Fibroblast of mammary gland (primary cell): ENCODE results near the gene ABCA4.

Experiments
- DNase-seq: peaks from one replicate; pipeline ENCODE4 v3.0.0-alpha.2; 2010; ENCODE audit warnings: low read depth
- H3K4me3 ChIP-seq: 2 replicates; pipeline ENCODE4 v1.5.1; 2011; ENCODE audit warnings: low read depth, mild to moderate bottlenecking, low read length, moderate library complexity; ENCODE audit not compliant: control insufficient read depth
- TF ChIP-seq, protein P1 (sequence below): conservative IDR thresholded peaks from 2 replicates; pipeline ENCODE4 v1.5.1; 2011; ENCODE audit warnings: low read depth, low read length, inconsistent platforms; ENCODE audit not compliant: control insufficient read depth, insufficient read depth

Gene ABCA4

DNA sequence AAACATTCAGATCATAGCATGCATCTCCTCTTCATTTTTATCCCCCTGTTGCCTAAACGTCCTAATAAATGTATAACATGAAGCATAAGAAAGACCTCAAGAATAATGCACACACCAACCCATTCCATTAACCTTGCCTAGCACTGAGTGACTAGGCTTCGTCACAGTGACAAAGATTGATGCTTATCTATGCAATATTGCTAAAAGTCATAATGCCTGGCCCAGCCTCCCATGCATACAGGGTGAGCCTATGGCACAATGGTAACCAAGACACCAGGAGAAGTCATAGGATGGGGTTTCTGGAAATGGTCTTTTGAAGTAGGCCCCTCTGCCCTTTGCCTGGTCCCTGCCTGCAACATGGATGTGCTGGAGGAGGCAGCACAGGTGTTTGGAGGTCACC is 33.8 kb downstream of the ABCA4 start:
- TF ChIP-seq, protein P1, sequence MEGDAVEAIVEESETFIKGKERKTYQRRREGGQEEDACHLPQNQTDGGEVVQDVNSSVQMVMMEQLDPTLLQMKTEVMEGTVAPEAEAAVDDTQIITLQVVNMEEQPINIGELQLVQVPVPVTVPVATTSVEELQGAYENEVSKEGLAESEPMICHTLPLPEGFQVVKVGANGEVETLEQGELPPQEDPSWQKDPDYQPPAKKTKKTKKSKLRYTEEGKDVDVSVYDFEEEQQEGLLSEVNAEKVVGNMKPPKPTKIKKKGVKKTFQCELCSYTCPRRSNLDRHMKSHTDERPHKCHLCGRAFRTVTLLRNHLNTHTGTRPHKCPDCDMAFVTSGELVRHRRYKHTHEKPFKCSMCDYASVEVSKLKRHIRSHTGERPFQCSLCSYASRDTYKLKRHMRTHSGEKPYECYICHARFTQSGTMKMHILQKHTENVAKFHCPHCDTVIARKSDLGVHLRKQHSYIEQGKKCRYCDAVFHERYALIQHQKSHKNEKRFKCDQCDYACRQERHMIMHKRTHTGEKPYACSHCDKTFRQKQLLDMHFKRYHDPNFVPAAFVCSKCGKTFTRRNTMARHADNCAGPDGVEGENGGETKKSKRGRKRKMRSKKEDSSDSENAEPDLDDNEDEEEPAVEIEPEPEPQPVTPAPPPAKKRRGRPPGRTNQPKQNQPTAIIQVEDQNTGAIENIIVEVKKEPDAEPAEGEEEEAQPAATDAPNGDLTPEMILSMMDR, result no peak
- no peak overlapping the region for H3K4me3 ChIP-seq
- no peak for DNase-seq

DNA sequence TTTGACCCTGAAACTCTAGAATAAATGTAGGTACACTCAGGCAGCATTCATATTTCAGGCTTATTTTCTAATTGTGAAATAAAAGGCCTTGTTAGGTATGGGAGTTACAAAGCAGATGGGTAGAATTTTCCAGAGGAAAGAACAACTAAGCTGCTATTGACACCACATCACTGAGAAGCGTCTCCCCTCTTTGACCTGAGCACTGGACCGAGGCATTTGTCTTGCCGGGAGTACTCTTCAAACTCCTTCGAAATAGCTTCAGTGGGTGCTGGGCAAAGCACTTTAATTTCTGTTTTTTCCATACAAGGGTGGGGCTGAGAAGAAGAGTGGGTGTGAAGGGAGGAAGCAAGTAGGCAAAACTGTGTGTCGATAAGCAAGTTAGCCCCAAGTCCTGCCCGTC is 36.4 kb downstream of the ABCA4 start:
- no peak for DNase-seq
- H3K4me3 ChIP-seq, result no peak overlapping the region
- TF ChIP-seq, protein P1, result no peak

DNA sequence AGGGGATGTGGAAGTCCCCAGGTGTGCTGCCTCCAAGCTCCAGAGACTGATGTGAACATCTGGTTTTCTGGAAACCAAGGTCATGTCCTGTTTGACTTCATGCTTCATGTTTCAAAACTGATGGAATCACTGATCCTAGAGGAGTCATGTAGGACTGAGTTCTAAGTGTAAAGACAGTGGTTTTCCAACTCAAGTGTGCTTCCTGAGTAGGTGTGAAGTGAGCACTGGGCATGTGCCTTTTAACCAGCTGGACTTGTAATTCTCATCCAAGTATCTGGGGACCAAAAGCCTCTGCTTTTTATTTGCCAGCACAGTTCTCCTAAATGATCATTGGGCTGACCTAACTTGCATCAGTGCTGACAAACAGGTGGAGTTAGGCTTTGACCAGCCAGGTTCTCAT is 36.9 kb downstream of the ABCA4 start:
- TF ChIP-seq, protein P1, result no peak
- DNase-seq, result no peak
- H3K4me3 ChIP-seq, result no peak overlapping the region

DNA sequence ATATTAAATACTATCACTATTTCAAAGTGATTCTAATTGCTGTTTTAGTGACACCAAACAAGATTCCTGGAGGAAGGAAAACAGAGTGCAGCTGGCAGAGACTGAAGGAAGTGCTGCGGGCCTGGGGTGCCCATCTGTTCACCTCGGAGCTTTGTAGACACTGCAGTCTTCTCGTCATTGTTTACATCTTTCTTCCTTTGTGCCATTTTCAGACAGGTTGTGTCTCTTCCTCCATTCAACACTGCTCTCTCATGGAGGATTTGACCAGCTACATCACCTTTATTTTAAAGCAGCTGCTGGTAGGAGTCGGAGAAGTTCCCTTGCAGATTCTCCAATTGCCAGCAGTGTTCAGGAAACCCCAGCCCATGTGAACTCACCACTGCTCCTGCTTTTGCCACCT is 37.3 kb downstream of the ABCA4 start:
- TF ChIP-seq, protein P1, result no peak
- DNase-seq, result no peak
- H3K4me3 ChIP-seq, result no peak overlapping the region

DNA sequence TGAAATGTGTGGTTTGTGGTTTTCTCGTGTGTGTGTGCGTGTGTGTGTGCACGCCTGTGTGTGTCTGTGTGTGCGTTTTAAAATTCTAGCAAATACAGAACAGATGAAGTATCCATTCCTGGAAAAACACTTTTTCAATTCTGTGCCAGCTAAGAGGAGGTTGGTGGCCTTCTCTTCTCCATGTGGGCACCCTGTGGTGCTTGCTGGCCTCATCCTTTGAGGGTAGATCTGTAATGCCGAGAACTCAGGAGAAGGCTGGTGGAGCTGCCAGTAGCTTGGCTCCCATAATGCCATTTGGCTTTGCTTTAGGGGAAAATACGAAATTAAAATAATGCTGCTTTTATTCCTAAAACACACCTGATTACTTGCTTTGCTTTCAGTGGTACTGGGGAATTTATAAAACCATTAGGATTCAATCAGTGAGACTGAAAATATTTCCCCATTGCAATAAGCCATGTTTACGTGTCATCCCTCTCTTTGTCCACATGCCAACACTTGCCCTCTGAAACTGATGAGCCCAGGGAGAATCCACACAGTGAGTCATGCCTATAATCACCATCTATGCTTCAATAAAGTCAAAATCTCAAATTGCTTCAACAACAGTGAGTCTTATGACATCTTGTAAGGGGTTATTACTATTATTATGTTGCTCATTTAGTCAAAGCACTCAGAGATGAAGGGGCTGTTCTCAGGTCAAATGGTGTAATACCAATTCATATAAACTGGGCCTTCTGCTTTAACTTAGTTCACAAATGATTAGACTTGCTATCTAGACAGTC is 39.2 kb downstream of the ABCA4 start:
- TF ChIP-seq, protein P1, result no peak
- peak; percentile 94 for DNase-seq
- no peak overlapping the region for H3K4me3 ChIP-seq

DNA sequence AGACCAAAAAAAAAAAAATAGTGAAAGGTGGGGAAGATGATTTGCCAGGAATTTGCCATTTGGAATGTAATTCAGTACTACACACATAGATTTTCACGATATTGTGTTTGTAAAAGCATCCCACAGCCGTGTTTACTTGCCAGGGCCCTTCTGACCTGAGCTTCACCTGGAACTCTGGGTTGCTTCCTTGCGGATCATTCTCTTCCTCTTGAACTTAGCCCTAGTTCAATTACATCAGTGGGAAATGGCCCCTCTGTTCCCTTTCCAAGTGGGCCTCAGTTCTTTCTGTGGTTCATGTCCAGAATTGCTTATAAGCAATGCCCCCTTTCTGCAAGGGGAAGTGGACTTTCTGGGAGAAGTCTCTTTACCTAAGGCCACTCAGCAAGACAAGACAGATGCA is 41.0 kb downstream of the ABCA4 start:
- DNase-seq, result no peak
- TF ChIP-seq, protein P1, result no peak
- H3K4me3 ChIP-seq, result no peak overlapping the region
